Progenitor cell of endocrine pancreas (in vitro differentiated cells): Measurements from ENCODE around the gene BOK. TPM values are rescaled to one million over a fixed set of nuclear protein-coding genes. Genes with fewer than 3 reads are reported as not detected.

ENCODE experiments used
- DNase-seq: peaks from one replicate; pipeline ENCODE4 v3.0.0; 2021; ENCODE audit warnings: low spot score; ENCODE audit not compliant: unreplicated experiment
- H3K27ac Mint-ChIP-seq: 2 replicates; pipeline ENCODE4 v1.8.0; 2021; ENCODE audit warnings: mild to moderate bottlenecking, moderate library complexity, mixed read lengths
- H3K27me3 Mint-ChIP-seq: 2 replicates; pipeline ENCODE4 v1.8.0; 2021; ENCODE audit warnings: mixed read lengths
- H3K36me3 Mint-ChIP-seq: 2 replicates; pipeline ENCODE4 v1.8.0; 2022; ENCODE audit warnings: mixed read lengths; ENCODE audit not compliant: insufficient read depth
- H3K4me1 Mint-ChIP-seq: 2 replicates; pipeline ENCODE4 v1.8.0; 2021; ENCODE audit warnings: low read depth, mixed read lengths
- H3K4me3 Mint-ChIP-seq: 2 replicates; pipeline ENCODE4 v1.8.0; 2021; ENCODE audit warnings: low read depth, mild to moderate bottlenecking, moderate library complexity, mixed read lengths
- H3K9me3 Mint-ChIP-seq: 2 replicates; pipeline ENCODE4 v1.8.0; 2021; ENCODE audit warnings: low read depth, mixed read lengths
- CTCF ChIP-seq: fragments of 200-600 bp; sonication (generic); IDR thresholded peaks from one replicate; pipeline ENCODE4 v1.5.0; 2021; ENCODE audit warnings: antibody characterized with exemption, mild to moderate bottlenecking; ENCODE audit not compliant: unreplicated experiment
- total RNA-seq: library from RNA; stranded (reverse); gene quantifications from 2 replicates; pipeline ENCODE4 v1.2.1, GENCODE V29; 2021

BOK gene
- total RNA-seq, 1 donor from 2014 or later, result 8.0 TPM

DNA sequence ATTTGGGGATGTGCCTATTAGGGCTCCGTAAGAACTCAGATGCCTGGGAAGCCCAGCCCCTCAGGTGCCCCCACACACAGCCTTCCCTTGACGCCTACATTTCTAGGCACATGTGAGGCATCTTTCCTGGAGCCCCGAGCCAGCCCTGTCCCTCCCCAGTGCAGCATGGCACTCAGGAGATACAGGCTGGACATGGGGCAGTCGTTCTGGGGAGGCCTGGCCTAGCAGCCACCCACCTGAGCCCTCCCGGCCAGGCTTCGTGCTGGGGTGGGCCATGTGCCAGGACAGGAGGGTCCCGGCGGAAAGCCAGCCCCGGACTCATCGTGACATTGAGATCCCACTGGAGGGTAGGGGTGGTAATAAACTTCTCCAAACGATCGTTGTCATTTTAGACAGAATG is 15.2 kb downstream of the BOK start:
- no peak for DNase-seq

GRCh38 chr2:241574911-241575623 is 16.5 kb downstream of the BOK start:
- DNase-seq, result no peak
- Mint-ChIP-seq H3K27me3 (peaks cover under 1% of the 10 kb centered on the region), H3K4me1 (no peaks in the 10 kb centered on the region), H3K27ac (no peak overlapping the region), H3K4me3 (no peak overlapping the region), H3K36me3 (peaks cover 19% of the 10 kb centered on the region), H3K9me3 (peaks cover under 1% of the 10 kb centered on the region)
- TF ChIP-seq CTCF, result no peak

More for the DNA sequence above, 15.2 kb downstream of the BOK start:
- Mint-ChIP-seq H3K4me3 (no peak overlapping the region), H3K9me3 (no peaks in the 10 kb centered on the region), H3K4me1 (no peaks in the 10 kb centered on the region), H3K27me3 (peaks cover 10% of the 10 kb centered on the region), H3K27ac (no peak overlapping the region), H3K36me3 (peaks cover 15% of the 10 kb centered on the region)
- TF ChIP-seq CTCF, result no peak

GRCh38 chr2:241575624-241576292 is 17.2 kb downstream of the BOK start:
- Mint-ChIP-seq H3K4me3 (no peak overlapping the region), H3K36me3 (peaks cover 26% of the 10 kb centered on the region), H3K4me1 (no peaks in the 10 kb centered on the region), H3K9me3 (peaks cover 3% of the 10 kb centered on the region), H3K27me3 (no peaks in the 10 kb centered on the region), H3K27ac (peak overlapping the region; percentile 59)
- no peak for TF ChIP-seq CTCF
- no peak for DNase-seq

DNA sequence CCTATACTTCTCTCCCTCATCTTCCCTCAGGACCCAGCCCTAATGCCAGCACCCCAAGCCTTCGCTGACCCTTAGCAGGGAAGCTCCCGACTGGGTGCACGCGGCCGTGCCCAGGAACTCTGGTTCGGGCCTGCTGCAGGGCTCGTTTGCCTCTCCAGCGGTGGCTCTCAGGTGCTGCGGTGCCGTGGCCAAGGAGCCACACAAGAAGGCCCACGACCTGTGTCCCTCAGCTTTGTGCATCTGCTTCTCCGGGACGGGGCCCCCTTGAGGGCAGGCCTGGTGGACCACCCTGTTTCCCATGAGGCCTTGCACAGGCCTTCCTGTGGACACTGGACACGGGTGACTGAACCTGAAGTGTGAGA is 17.7 kb downstream of the BOK start:
- DNase-seq, result no peak
- Mint-ChIP-seq H3K36me3 (peaks cover 26% of the 10 kb centered on the region), H3K27ac (peak overlapping the region; percentile 77), H3K9me3 (peaks cover 3% of the 10 kb centered on the region), H3K27me3 (no peaks in the 10 kb centered on the region), H3K4me1 (no peaks in the 10 kb centered on the region), H3K4me3 (no peak overlapping the region)
- TF ChIP-seq CTCF, result no peak

GRCh38 chr2:241577413-241578122 is 19.0 kb downstream of the BOK start:
- Mint-ChIP-seq H3K36me3 (peaks cover 35% of the 10 kb centered on the region), H3K4me3 (no peak overlapping the region), H3K27me3 (no peaks in the 10 kb centered on the region), H3K27ac (no peak overlapping the region), H3K9me3 (peaks cover 11% of the 10 kb centered on the region), H3K4me1 (no peaks in the 10 kb centered on the region)
- TF ChIP-seq CTCF, result no peak
- no peak for DNase-seq
